Type B pancreatic cell (in vitro differentiated cells): Measurements from ENCODE around the gene IKBKG. TPM values are rescaled to one million over a fixed set of nuclear protein-coding genes. Genes with fewer than 3 reads are reported as not detected.
"Not testable (repeated sequence)": the region's sequence is repeated elsewhere in the genome, so short reads cannot be mapped to it uniquely, and the experiment has no call there.

Experiments
- DNase-seq: peaks from one replicate; pipeline ENCODE4 v3.0.0; 2021; ENCODE audit warnings: mixed read lengths; ENCODE audit not compliant: unreplicated experiment; ENCODE audit errors: extremely low spot score
- H3K27ac Mint-ChIP-seq: 2 replicates; pipeline ENCODE4 v1.8.0; 2021; ENCODE audit warnings: mild to moderate bottlenecking, mixed read lengths
- H3K27me3 Mint-ChIP-seq: 2 replicates; pipeline ENCODE4 v1.8.0; 2021; ENCODE audit warnings: mixed read lengths
- H3K36me3 Mint-ChIP-seq: 2 replicates; pipeline ENCODE4 v1.8.0; 2021; ENCODE audit warnings: mixed read lengths
- H3K4me1 Mint-ChIP-seq: one replicate; pipeline ENCODE4 v1.8.0; 2021; ENCODE audit warnings: mixed read lengths; ENCODE audit not compliant: unreplicated experiment
- H3K4me3 Mint-ChIP-seq: 2 replicates; pipeline ENCODE4 v1.8.0; 2021; ENCODE audit warnings: mild to moderate bottlenecking, mixed read lengths
- H3K9me3 Mint-ChIP-seq: 2 replicates; pipeline ENCODE4 v1.8.0; 2021; ENCODE audit warnings: mixed read lengths
- CTCF ChIP-seq: fragments of 200-600 bp; sonication (generic); conservative IDR thresholded peaks from 2 replicates; pipeline ENCODE4 v1.5.0; 2021; ENCODE audit warnings: antibody characterized with exemption, mild to moderate bottlenecking
- total RNA-seq: library from RNA; stranded (reverse); gene quantifications from 2 replicates; pipeline ENCODE4 v1.2.1, GENCODE V29; 2021; ENCODE audit warnings: low replicate concordance

The IKBKG gene
- total RNA-seq, 1 donor from 2014 or later = 14.6 TPM

GRCh38 chrX:154531626-154532025 is 15.8 kb upstream of the IKBKG start:
- Mint-ChIP-seq H3K27ac (no peak overlapping the region), H3K4me1 (no peaks in the 10 kb centered on the region), H3K36me3 (no peaks in the 10 kb centered on the region), H3K9me3 (no peaks in the 10 kb centered on the region), H3K4me3 (no peak overlapping the region), H3K27me3 (no peaks in the 10 kb centered on the region)
- no peak for TF ChIP-seq CTCF
- no peak for DNase-seq

- Mint-ChIP-seq H3K4me1 (no peaks in the 10 kb centered on the region), H3K27me3 (no peaks in the 10 kb centered on the region), H3K4me3 (no peak overlapping the region), H3K27ac (no peak overlapping the region), H3K9me3 (no peaks in the 10 kb centered on the region), H3K36me3 (no peaks in the 10 kb centered on the region)
- no peak for DNase-seq
- TF ChIP-seq CTCF = no peak
Observed at GRCh38 chrX:154532690-154533089, 14.7 kb upstream of the IKBKG start.

GRCh38 chrX:154534526-154535322 is 12.7 kb upstream of the IKBKG start:
- Mint-ChIP-seq H3K9me3 (no peaks in the 10 kb centered on the region), H3K4me3 (no peak overlapping the region), H3K4me1 (peaks cover 6% of the 10 kb centered on the region), H3K36me3 (no peaks in the 10 kb centered on the region), H3K27me3 (no peaks in the 10 kb centered on the region), H3K27ac (no peak overlapping the region)
- peak; percentile 90 for DNase-seq
- peak; percentile 94 for TF ChIP-seq CTCF

GRCh38 chrX:154535892-154536291 is 11.5 kb upstream of the IKBKG start:
- H3K36me3 Mint-ChIP-seq = no peaks in the 10 kb centered on the region
- H3K27me3 Mint-ChIP-seq = no peaks in the 10 kb centered on the region
- H3K4me3 Mint-ChIP-seq = no peak overlapping the region
- no peak overlapping the region for H3K27ac Mint-ChIP-seq
- TF ChIP-seq CTCF = no peak
- no peaks in the 10 kb centered on the region for H3K9me3 Mint-ChIP-seq
- no peak for DNase-seq
- H3K4me1 Mint-ChIP-seq = peaks cover 6% of the 10 kb centered on the region

GRCh38 chrX:154539077-154539476 is 8.3 kb upstream of the IKBKG start:
- peaks cover 6% of the 10 kb centered on the region for H3K4me1 Mint-ChIP-seq
- H3K9me3 Mint-ChIP-seq = no peaks in the 10 kb centered on the region
- no peak overlapping the region for H3K27ac Mint-ChIP-seq
- DNase-seq = no peak
- TF ChIP-seq CTCF = no peak
- no peaks in the 10 kb centered on the region for H3K27me3 Mint-ChIP-seq
- no peaks in the 10 kb centered on the region for H3K36me3 Mint-ChIP-seq
- H3K4me3 Mint-ChIP-seq = no peak overlapping the region

GRCh38 chrX:154540365-154540764 is 7.1 kb upstream of the IKBKG start:
- not testable (repeated sequence) for H3K4me1 Mint-ChIP-seq, H3K27ac Mint-ChIP-seq, H3K4me3 Mint-ChIP-seq, DNase-seq, H3K9me3 Mint-ChIP-seq, H3K27me3 Mint-ChIP-seq, H3K36me3 Mint-ChIP-seq
